SK-N-SH (cell line): ENCODE data around the gene DUSP9. TPM values are rescaled to one million over a fixed set of nuclear protein-coding genes. Genes with fewer than 3 reads are reported as not detected.

Experiments
- CTCF ChIA-PET: fragments of 300-600, 350-600 bp; formaldehyde crosslinking; extraction: SDS; loops from one replicate; lab custom pipeline; 2021; lab: Yijun Ruan, JAX
- POLR2A ChIA-PET: fragments of 350-600 bp; sonication (Branson Sonifier 250); formaldehyde crosslinking; extraction: SDS; loops from one replicate; lab custom pipeline; 2020; ENCODE audit warnings: antibody characterized with exemption, inconsistent platforms; lab: Yijun Ruan, JAX
- DNase-seq: peaks from one replicate; pipeline ENCODE4 v3.0.0; 2012
- H2AFZ ChIP-seq: fragments of 200-600 bp; sonication (generic); 2 replicates; pipeline ENCODE4 v1.8.1; 2016; ENCODE audit warnings: antibody characterized with exemption, mild to moderate bottlenecking, low read depth
- H3F3A ChIP-seq: fragments of 200-600 bp; sonication (generic); replicated peaks from 2 replicates; pipeline ENCODE3; 2016; ENCODE audit warnings: antibody characterized with exemption, mild to moderate bottlenecking; ENCODE audit not compliant: insufficient read depth
- H3K27ac ChIP-seq, 2 experiments: fragments of 200-500 bp in 1 of 2; fragments of 200-600 bp in 1 of 2; sonication (Bioruptor generic) in 1 of 2; sonication (generic), shearing (Covaris generic) in 1 of 2; 2 replicates each; pipeline versions ENCODE4 v1.5.1 to v1.6.1; 2014 to 2016; ENCODE audit warnings: low read depth in 2 of 2, inconsistent platforms in 1 of 2, low read length in 1 of 2, mild to moderate bottlenecking in 1 of 2, mixed read lengths in 1 of 2
- H3K27me3 ChIP-seq: fragments of 200-600 bp; sonication (generic), shearing (Covaris generic); 2 replicates; pipeline ENCODE4 v1.6.1; 2016; ENCODE audit warnings: mixed run types; ENCODE audit not compliant: insufficient read depth
- H3K36me3 ChIP-seq, 2 experiments: fragments of 200-500 bp in 1 of 2; fragments of 200-600 bp in 1 of 2; sonication (Bioruptor generic) in 1 of 2; sonication (generic) in 1 of 2; replicated peaks in 1 of 2; 2 replicates each; pipeline versions ENCODE3 to v1.5.1; 2014 to 2016; ENCODE audit warnings: low read length in 1 of 2, mild to moderate bottlenecking in 1 of 2; ENCODE audit not compliant: insufficient read depth in 2 of 2, control insufficient read depth in 1 of 2
- H3K4me1 ChIP-seq, 2 experiments: fragments of 200-500 bp in 1 of 2; fragments of 200-600 bp in 1 of 2; sonication (Bioruptor generic) in 1 of 2; sonication (generic), shearing (Covaris generic) in 1 of 2; 2 replicates each; pipeline versions ENCODE4 v1.5.1 to v1.6.1; 2014 to 2016; ENCODE audit warnings: low read depth in 1 of 2, low read length in 1 of 2, mixed run types in 1 of 2; ENCODE audit not compliant: insufficient read depth in 2 of 2, control insufficient read depth in 1 of 2
- H3K4me2 ChIP-seq: fragments of 200-600 bp; sonication (generic), shearing (Covaris generic); 2 replicates; pipeline ENCODE4 v1.6.1; 2017; ENCODE audit warnings: mixed run types
- H3K4me3 ChIP-seq, 2 experiments: fragments of 200-500 bp in 1 of 2; fragments of 200-600 bp in 1 of 2; sonication (Bioruptor generic) in 1 of 2; sonication (generic), shearing (Covaris generic) in 1 of 2; 2 replicates each; pipeline versions ENCODE4 v1.5.1 to v1.8.1; 2014 to 2016; ENCODE audit warnings: low read depth in 2 of 2, inconsistent platforms in 1 of 2, low read length in 1 of 2, mild to moderate bottlenecking in 1 of 2, mixed read lengths in 1 of 2, moderate library complexity in 1 of 2
- H3K79me2 ChIP-seq: fragments of 200-600 bp; sonication (generic); 2 replicates; pipeline ENCODE4 v1.8.1; 2017; ENCODE audit warnings: mild to moderate bottlenecking; ENCODE audit not compliant: insufficient read depth
- H3K9ac ChIP-seq: fragments of 200-600 bp; sonication (generic); 2 replicates; pipeline ENCODE4 v1.6.1; 2017; ENCODE audit warnings: mixed run types
- H3K9me2 ChIP-seq: fragments of 200-600 bp; sonication (generic); 2 replicates; pipeline ENCODE4 v1.6.1; 2017; ENCODE audit warnings: mixed run types
- H3K9me3 ChIP-seq: fragments of 200-600 bp; sonication (generic); 2 replicates; pipeline ENCODE4 v1.6.1; 2017; ENCODE audit warnings: mixed run types, mild to moderate bottlenecking, moderate library complexity
- H4K20me1 ChIP-seq: fragments of 200-600 bp; sonication (generic); 2 replicates; pipeline ENCODE4 v1.6.1; 2017; ENCODE audit warnings: mild to moderate bottlenecking, mixed run types; ENCODE audit not compliant: insufficient read depth
- CTCF ChIP-seq: fragments of 200-600 bp; sonication (generic); IDR thresholded peaks from 2 replicates; pipeline ENCODE4 v1.6.1; 2017; ENCODE audit warnings: antibody characterized with exemption, mild to moderate bottlenecking, moderate library complexity
- EZH2phosphoT487 ChIP-seq: fragments of 200-600 bp; sonication (generic); IDR thresholded peaks from 2 replicates; pipeline ENCODE4 v1.6.1; 2017; ENCODE audit warnings: low read depth, mixed run types, mild to moderate bottlenecking, antibody characterized with exemption, moderate library complexity, borderline replicate concordance
- FOSL2 ChIP-seq: IDR thresholded peaks from 2 replicates; pipeline ENCODE4 v1.4.0; 2012; ENCODE audit warnings: low read depth, mild to moderate bottlenecking, moderate library complexity, borderline replicate concordance
- GABPA ChIP-seq: IDR thresholded peaks from 2 replicates; pipeline ENCODE4 v1.4.0; 2012; ENCODE audit warnings: low read depth, mild to moderate bottlenecking
- GATA2 ChIP-seq: sonication (generic); formaldehyde crosslinking; IDR thresholded peaks from 2 replicates; pipeline ENCODE4 v1.5.0; 2020; ENCODE audit warnings: mild to moderate bottlenecking, missing genetic modification reagents
- JUND ChIP-seq: IDR thresholded peaks from 2 replicates; pipeline ENCODE4 v1.4.0; 2012
- MXI1 ChIP-seq: IDR thresholded peaks from 2 replicates; pipeline ENCODE4 v1.6.1; 2012; ENCODE audit warnings: mild to moderate bottlenecking, low read depth, low read length, improper control_type of control experiment
- PBX3 ChIP-seq: IDR thresholded peaks from 2 replicates; pipeline ENCODE4; 2012
- RFX5 ChIP-seq: IDR thresholded peaks from 2 replicates; pipeline ENCODE4 v1.6.1; 2012; ENCODE audit warnings: mild to moderate bottlenecking, improper control_type of control experiment, low read length
- USF2 ChIP-seq: fragments of 150-350 bp; IDR thresholded peaks from 2 replicates; pipeline ENCODE4 v1.6.1; 2017; ENCODE audit warnings: antibody characterized with exemption, low read length, low read depth, borderline replicate concordance
- WGBS: methylation state at CpG from one replicate; pipeline ENCODE4 v1.1.6; 2017; ENCODE audit warnings: low lambda C conversion rate; 5-methylcytosine and 5-hydroxymethylcytosine counted together
- polyA plus RNA-seq, 3 experiments: library from polyadenylated mRNA; depleted of rRNA; stranded (reverse); fragments of >200 nt; gene quantifications; 2 replicates each; pipeline ENCODE4 v1.2.3, GENCODE V29; 2012
- TF ChIP-seq, protein P1 (sequence below): IDR thresholded peaks from 2 replicates; pipeline ENCODE4 v1.4.0; 2012; ENCODE audit warnings: low read depth, borderline replicate concordance

DUSP9 gene
- polyA plus RNA-seq, 1 of the 3 experiments (the other 2 are of a cell fraction) = 0.05 TPM

GRCh38 chrX:153622661-153623309, 24.2 kb upstream of the DUSP9 start:
- TF ChIP-seq CTCF (no peak), MXI1 (no peak), GABPA (no peak), PBX3 (no peak), RFX5 (no peak), EZH2phosphoT487 (no peak), FOSL2 (no peak), GATA2 (CRISPR knock-in tag) (no peak), JUND (no peak), USF2 (no peak)
- TF ChIP-seq, protein P1, sequence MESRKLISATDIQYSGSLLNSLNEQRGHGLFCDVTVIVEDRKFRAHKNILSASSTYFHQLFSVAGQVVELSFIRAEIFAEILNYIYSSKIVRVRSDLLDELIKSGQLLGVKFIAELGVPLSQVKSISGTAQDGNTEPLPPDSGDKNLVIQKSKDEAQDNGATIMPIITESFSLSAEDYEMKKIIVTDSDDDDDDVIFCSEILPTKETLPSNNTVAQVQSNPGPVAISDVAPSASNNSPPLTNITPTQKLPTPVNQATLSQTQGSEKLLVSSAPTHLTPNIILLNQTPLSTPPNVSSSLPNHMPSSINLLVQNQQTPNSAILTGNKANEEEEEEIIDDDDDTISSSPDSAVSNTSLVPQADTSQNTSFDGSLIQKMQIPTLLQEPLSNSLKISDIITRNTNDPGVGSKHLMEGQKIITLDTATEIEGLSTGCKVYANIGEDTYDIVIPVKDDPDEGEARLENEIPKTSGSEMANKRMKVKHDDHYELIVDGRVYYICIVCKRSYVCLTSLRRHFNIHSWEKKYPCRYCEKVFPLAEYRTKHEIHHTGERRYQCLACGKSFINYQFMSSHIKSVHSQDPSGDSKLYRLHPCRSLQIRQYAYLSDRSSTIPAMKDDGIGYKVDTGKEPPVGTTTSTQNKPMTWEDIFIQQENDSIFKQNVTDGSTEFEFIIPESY = no peak
- DNase-seq = no peak
- ChIA-PET POLR2A (no interaction called here), CTCF (interaction anchor here (1.1 to 2.3 kb wide), 4 partner anchors 12 to 68 kb away, joined by 3 to 8 read pairs (median 5); no protein-coding TSS in a partner anchor)
- H3K9ac ChIP-seq = no peak overlapping the region
- H3K4me2 ChIP-seq = no peak overlapping the region
- H4K20me1 ChIP-seq = no peaks in the 10 kb centered on the region
- no peaks in the 10 kb centered on the region for H3K9me2 ChIP-seq
- no peaks in the 10 kb centered on the region; a peak in 1 of 4 replicates for H3K4me1 ChIP-seq
- H3K9me3 ChIP-seq = no peaks in the 10 kb centered on the region
- H3K79me2 ChIP-seq = no peaks in the 10 kb centered on the region
- H3K4me3 ChIP-seq = no peak overlapping the region
- no peak overlapping the region for H3K27ac ChIP-seq
- H2AFZ ChIP-seq = no peak overlapping the region
- H3K36me3 ChIP-seq = no peaks in the 10 kb centered on the region
- peaks cover 62% of the 10 kb centered on the region for H3K27me3 ChIP-seq
- no peaks in the 10 kb centered on the region for H3F3A ChIP-seq
- 50% methylated on average over 17 of the region's 17 CpGs for WGBS
